ENCODE results near the gene DNAJB11.
"Not testable (repeated sequence)": the region's sequence is repeated elsewhere in the genome, so short reads cannot be mapped to it uniquely, and the experiment has no call there.

Gene DNAJB11

DNA sequence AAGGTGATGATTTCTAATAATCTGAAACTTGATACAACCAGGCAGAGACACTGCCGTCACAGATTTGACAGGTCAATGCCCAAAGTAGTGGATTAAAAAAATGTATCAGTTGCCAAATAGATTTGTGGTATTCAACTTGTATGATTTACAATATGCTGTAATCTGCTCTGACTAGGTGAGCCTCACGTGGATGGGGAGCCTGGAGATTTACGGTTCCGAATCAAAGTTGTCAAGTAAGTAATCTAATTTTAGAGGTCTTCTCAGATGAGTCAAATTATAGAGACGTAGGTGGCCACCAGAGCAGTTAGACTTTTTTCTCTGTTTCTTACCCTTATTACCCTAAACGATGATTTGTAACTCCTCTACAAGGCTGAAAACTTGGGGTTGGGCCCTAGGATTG lies 12.0 kb downstream of the DNAJB11 start:
- Histone ChIP-seq H3K36me3 (ENCODE audit: control insufficient read depth in 2 of 2, insufficient read depth in 2 of 2, low read length in 2 of 2) (peaks cover 60 to 80% of the 10 kb centered on the region in 2 donors), H3K27me3 (ENCODE audit: control insufficient read depth in 2 of 2, insufficient read depth in 2 of 2, low read length in 2 of 2) (no peaks in the 10 kb centered on the region), H3K27ac (ENCODE audit: low read depth in 2 of 2, low read length in 2 of 2) (no peak overlapping the region), H3K4me3 (ENCODE audit: low read length in 2 of 2) (no peak overlapping the region), H3K4me1 (ENCODE audit: control insufficient read depth in 2 of 2, insufficient read depth in 2 of 2, low read length in 2 of 2) (no peaks in the 10 kb centered on the region), H3K9ac (ENCODE audit: low read depth in 1 of 2, low read length in 2 of 2) (no peak overlapping the region), H3K9me3 (ENCODE audit: control insufficient read depth in 2 of 2, low read length in 2 of 2) (no peaks in the 10 kb centered on the region)

DNA sequence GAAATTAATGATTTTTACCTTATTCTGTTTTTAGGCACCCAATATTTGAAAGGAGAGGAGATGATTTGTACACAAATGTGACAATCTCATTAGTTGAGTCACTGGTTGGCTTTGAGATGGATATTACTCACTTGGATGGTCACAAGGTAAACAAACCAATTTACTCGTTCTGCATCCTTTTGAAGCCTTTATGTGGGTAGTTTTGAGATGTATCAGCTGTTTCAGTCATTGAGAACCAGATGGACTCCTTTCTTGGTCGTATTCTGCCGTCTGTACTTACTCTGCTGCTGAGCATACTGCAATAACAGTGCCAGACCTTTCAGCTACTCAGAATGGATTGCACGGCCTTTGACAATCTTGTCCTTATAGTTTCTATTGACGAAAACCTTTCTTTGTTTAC lies 13.3 kb downstream of the DNAJB11 start:
- H3K4me1 ChIP-seq (ENCODE audit: control insufficient read depth in 2 of 2, insufficient read depth in 2 of 2, low read length in 2 of 2), result no peaks in the 10 kb centered on the region
- H3K4me3 ChIP-seq (ENCODE audit: low read length in 2 of 2), result no peak overlapping the region
- H3K9me3 ChIP-seq (ENCODE audit: control insufficient read depth in 2 of 2, low read length in 2 of 2), result no peaks in the 10 kb centered on the region
- H3K27ac ChIP-seq (ENCODE audit: low read depth in 2 of 2, low read length in 2 of 2), result no peak overlapping the region
- H3K9ac ChIP-seq (ENCODE audit: low read depth in 1 of 2, low read length in 2 of 2), result no peak overlapping the region
- no peaks in the 10 kb centered on the region for H3K27me3 ChIP-seq (ENCODE audit: control insufficient read depth in 2 of 2, insufficient read depth in 2 of 2, low read length in 2 of 2)
- H3K36me3 ChIP-seq (ENCODE audit: control insufficient read depth in 2 of 2, insufficient read depth in 2 of 2, low read length in 2 of 2), result peaks cover 53 to 69% of the 10 kb centered on the region in 2 donors

DNA sequence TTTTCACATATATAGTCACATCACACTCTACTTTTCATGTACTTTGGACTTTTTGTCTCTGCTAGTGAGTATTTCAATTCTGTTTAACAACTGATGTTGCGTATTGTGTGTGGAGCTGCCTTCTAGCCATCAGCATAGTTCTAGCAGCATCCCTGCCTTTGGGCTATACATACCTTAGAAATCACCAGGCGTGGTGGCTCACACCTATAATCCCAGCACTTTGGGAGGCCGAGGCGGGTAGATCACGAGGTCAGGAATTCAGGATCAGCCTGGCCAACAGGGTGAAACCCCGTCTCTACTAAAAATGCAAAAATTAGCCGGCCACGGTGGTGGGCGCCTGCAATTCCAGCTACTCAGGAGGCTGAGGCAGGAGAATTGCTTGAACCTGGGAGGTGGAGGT lies 15.7 kb downstream of the DNAJB11 start:
- not testable (repeated sequence) for H3K27ac ChIP-seq (ENCODE audit: low read depth in 2 of 2, low read length in 2 of 2); H3K9me3 ChIP-seq (ENCODE audit: control insufficient read depth in 2 of 2, low read length in 2 of 2); H3K4me1 ChIP-seq (ENCODE audit: control insufficient read depth in 2 of 2, insufficient read depth in 2 of 2, low read length in 2 of 2); H3K27me3 ChIP-seq (ENCODE audit: control insufficient read depth in 2 of 2, insufficient read depth in 2 of 2, low read length in 2 of 2); H3K9ac ChIP-seq (ENCODE audit: low read depth in 1 of 2, low read length in 2 of 2); H3K4me3 ChIP-seq (ENCODE audit: low read length in 2 of 2)
- H3K36me3 ChIP-seq (ENCODE audit: control insufficient read depth in 2 of 2, insufficient read depth in 2 of 2, low read length in 2 of 2), result peaks cover 44 to 48% of the 10 kb centered on the region in 2 donors

DNA sequence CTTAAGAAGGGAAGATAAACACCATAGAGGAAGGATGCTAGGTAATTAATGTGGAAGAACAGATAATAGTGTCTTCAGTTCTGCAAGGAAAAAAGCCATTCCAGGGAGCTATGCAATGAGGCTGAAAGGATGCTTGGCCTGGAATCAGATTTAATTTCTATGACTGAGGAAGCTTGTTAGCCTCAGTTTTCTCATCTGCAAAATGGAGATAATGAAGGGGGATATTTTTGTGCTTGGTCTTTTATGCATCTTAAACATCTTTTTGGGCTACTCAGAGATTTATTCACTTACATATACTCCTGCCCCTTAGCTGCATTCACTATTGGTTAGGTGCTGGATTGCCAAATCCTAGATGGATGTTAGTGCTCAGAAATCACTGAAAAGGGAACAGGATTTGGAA lies 16.7 kb downstream of the DNAJB11 start:
- no peaks in the 10 kb centered on the region for H3K4me1 ChIP-seq (ENCODE audit: control insufficient read depth in 2 of 2, insufficient read depth in 2 of 2, low read length in 2 of 2)
- H3K4me3 ChIP-seq (ENCODE audit: low read length in 2 of 2), result no peak overlapping the region
- peaks cover 35 to 39% of the 10 kb centered on the region in 2 donors for H3K36me3 ChIP-seq (ENCODE audit: control insufficient read depth in 2 of 2, insufficient read depth in 2 of 2, low read length in 2 of 2)
- H3K27ac ChIP-seq (ENCODE audit: low read depth in 2 of 2, low read length in 2 of 2), result no peak overlapping the region
- no peak overlapping the region for H3K9ac ChIP-seq (ENCODE audit: low read depth in 1 of 2, low read length in 2 of 2)
- no peaks in the 10 kb centered on the region for H3K9me3 ChIP-seq (ENCODE audit: control insufficient read depth in 2 of 2, low read length in 2 of 2)
- no peaks in the 10 kb centered on the region for H3K27me3 ChIP-seq (ENCODE audit: control insufficient read depth in 2 of 2, insufficient read depth in 2 of 2, low read length in 2 of 2)

DNA sequence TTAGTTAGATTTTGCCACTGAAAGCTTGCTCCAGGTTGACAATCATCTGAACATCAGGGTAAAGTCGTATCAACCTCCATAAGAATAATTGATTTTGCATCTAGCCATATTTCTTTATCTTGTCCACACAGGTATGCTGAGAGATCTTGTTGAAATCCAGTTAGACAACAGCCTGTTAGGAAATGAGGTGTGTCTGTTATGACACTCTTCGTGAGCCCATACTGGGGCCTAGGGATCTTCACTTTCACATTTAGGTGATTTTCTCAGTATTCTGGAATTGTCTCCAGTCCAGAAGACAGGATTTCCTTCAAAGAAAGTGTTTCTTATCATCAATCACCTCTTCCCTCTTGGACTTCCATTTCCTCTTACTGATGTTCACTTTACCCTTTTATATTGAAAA lies 18.1 kb downstream of the DNAJB11 start:
- Histone ChIP-seq H3K27ac (ENCODE audit: low read depth in 2 of 2, low read length in 2 of 2) (no peak overlapping the region), H3K4me3 (ENCODE audit: low read length in 2 of 2) (no peak overlapping the region), H3K9ac (ENCODE audit: low read depth in 1 of 2, low read length in 2 of 2) (no peak overlapping the region), H3K9me3 (ENCODE audit: control insufficient read depth in 2 of 2, low read length in 2 of 2) (no peaks in the 10 kb centered on the region), H3K27me3 (ENCODE audit: control insufficient read depth in 2 of 2, insufficient read depth in 2 of 2, low read length in 2 of 2) (no peaks in the 10 kb centered on the region), H3K4me1 (ENCODE audit: control insufficient read depth in 2 of 2, insufficient read depth in 2 of 2, low read length in 2 of 2) (no peaks in the 10 kb centered on the region), H3K36me3 (ENCODE audit: control insufficient read depth in 2 of 2, insufficient read depth in 2 of 2, low read length in 2 of 2) (peaks cover 20 to 24% of the 10 kb centered on the region in 2 donors)

DNA sequence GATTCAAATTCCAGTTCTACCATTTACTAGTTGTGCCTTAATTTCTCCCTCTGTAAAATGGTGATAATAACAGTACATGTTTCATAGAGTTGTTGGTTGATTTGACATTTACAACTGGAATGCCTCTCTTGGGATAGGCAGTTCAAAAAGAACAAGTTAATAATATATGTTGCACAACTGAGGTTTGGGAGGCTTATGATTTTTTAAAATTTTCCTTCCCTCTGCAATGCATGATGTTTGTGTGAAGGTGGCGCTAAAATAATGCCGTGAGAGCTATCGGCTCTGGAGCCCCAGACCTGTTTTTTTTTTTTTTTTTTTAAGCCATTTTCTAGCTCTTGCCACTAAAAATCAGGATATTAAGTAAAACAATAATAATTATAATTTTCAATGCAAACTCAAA lies 18.6 kb downstream of the DNAJB11 start:
- H3K36me3 ChIP-seq (ENCODE audit: control insufficient read depth in 2 of 2, insufficient read depth in 2 of 2, low read length in 2 of 2), result peaks cover 15 to 19% of the 10 kb centered on the region in 2 donors
- no peak overlapping the region for H3K27ac ChIP-seq (ENCODE audit: low read depth in 2 of 2, low read length in 2 of 2)
- H3K9ac ChIP-seq (ENCODE audit: low read depth in 1 of 2, low read length in 2 of 2), result no peak overlapping the region
- no peaks in the 10 kb centered on the region for H3K9me3 ChIP-seq (ENCODE audit: control insufficient read depth in 2 of 2, low read length in 2 of 2)
- no peaks in the 10 kb centered on the region for H3K27me3 ChIP-seq (ENCODE audit: control insufficient read depth in 2 of 2, insufficient read depth in 2 of 2, low read length in 2 of 2)
- no peaks in the 10 kb centered on the region for H3K4me1 ChIP-seq (ENCODE audit: control insufficient read depth in 2 of 2, insufficient read depth in 2 of 2, low read length in 2 of 2)
- H3K4me3 ChIP-seq (ENCODE audit: low read length in 2 of 2), result no peak overlapping the region

DNA sequence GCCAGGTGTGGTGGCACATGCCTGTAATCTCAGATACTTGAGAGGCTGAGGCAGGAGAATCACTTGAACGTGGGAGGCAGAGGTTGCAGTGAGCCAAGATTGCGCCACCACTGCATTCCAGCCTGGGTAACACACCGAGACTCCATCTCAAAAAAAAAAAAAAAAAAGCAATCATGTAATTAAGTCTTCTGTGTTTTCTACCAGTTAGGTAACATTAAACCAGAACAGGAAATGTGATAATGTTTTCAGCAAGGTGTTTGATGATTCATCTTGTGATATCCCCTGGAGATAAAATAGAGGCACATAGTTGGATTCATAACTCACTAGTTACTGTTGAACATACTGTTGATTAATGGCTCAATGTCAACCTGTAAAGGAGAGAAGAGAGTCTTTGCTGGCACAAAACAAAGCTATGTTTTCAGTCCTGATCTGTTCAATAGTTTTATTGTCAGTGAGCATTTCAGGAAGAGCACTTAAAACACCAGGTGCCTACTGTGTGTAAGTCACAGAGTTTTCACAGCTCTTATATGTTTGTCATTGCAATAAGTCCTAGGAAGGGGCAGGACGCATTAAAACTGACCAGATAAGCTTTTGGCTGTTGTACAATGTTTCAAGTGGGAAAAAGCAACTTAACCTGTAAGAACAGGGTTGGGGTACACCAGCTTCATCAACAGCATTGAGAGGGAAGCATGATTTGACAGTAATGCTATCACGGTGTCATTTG lies 19.5 kb downstream of the DNAJB11 start:
- Histone ChIP-seq H3K9me3 (ENCODE audit: control insufficient read depth in 2 of 2, low read length in 2 of 2) (no peaks in the 10 kb centered on the region), H3K27ac (ENCODE audit: low read depth in 2 of 2, low read length in 2 of 2) (no peak overlapping the region), H3K4me1 (ENCODE audit: control insufficient read depth in 2 of 2, insufficient read depth in 2 of 2, low read length in 2 of 2) (no peaks in the 10 kb centered on the region), H3K36me3 (ENCODE audit: control insufficient read depth in 2 of 2, insufficient read depth in 2 of 2, low read length in 2 of 2) (peaks cover 7 to 10% of the 10 kb centered on the region in 2 donors), H3K9ac (ENCODE audit: low read depth in 1 of 2, low read length in 2 of 2) (no peak overlapping the region), H3K4me3 (ENCODE audit: low read length in 2 of 2) (no peak overlapping the region), H3K27me3 (ENCODE audit: control insufficient read depth in 2 of 2, insufficient read depth in 2 of 2, low read length in 2 of 2) (no peaks in the 10 kb centered on the region)

DNA sequence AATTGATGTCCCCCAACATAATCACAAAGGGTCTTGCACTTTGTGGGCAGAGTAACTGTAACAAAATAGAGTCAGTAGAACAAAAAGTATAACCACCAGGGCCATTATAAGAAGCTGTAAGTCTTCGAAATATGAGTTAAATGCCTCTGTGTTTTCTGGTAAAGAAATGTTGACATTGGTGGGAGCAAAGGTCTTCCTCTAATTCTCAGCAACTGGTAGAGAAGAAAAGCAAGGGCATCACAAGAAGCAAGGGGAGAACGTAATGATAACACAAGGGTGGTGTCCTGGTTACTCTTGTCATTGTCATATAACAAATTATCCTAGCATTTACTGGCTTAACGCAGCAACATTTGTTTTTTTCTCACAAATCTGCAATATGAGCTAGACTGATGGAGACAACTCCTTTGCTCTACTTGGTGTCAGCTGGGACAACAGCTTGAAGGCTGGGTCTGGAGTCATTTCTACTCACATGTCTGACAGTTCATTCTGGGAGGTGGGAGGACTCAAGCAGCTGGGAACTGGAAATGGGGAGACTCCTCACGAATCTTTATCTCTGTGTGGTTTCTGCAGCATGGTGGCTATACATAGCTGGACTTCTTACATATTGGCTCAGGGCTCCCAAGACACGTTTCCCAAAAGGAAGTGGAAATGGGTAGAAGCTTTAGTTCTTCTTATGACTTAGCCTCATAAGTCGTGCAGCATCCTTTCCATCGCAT lies 20.2 kb downstream of the DNAJB11 start:
- Histone ChIP-seq H3K36me3 (ENCODE audit: control insufficient read depth in 2 of 2, insufficient read depth in 2 of 2, low read length in 2 of 2) (peaks cover 4% of the 10 kb centered on the region in 2 donors), H3K4me1 (ENCODE audit: control insufficient read depth in 2 of 2, insufficient read depth in 2 of 2, low read length in 2 of 2) (no peaks in the 10 kb centered on the region), H3K9me3 (ENCODE audit: control insufficient read depth in 2 of 2, low read length in 2 of 2) (no peaks in the 10 kb centered on the region), H3K4me3 (ENCODE audit: low read length in 2 of 2) (no peak overlapping the region), H3K27ac (ENCODE audit: low read depth in 2 of 2, low read length in 2 of 2) (no peak overlapping the region), H3K9ac (ENCODE audit: low read depth in 1 of 2, low read length in 2 of 2) (no peak overlapping the region), H3K27me3 (ENCODE audit: control insufficient read depth in 2 of 2, insufficient read depth in 2 of 2, low read length in 2 of 2) (no peaks in the 10 kb centered on the region)

DNA sequence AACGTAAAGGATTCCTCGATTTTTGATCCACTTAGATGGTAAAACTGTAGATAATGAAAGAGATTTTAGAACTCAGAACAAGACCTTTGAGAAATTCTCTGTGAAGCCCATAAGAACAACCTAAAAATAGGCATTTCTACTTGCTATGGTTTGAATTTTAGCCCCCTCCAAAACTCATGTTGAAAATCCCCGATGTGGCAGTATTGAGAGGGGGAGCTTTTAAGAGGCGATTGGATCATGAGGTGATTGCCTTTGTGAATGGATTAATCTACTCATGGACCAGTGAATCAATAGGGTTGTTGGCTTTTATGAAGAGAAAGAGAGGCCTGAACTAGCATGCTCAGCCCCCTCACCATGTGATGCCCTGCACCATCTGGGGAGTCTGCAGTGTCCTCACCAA lies 22.2 kb downstream of the DNAJB11 start:
- H3K27ac ChIP-seq (ENCODE audit: low read depth in 2 of 2, low read length in 2 of 2), result no peak overlapping the region
- no peaks in the 10 kb centered on the region for H3K27me3 ChIP-seq (ENCODE audit: control insufficient read depth in 2 of 2, insufficient read depth in 2 of 2, low read length in 2 of 2)

DNA sequence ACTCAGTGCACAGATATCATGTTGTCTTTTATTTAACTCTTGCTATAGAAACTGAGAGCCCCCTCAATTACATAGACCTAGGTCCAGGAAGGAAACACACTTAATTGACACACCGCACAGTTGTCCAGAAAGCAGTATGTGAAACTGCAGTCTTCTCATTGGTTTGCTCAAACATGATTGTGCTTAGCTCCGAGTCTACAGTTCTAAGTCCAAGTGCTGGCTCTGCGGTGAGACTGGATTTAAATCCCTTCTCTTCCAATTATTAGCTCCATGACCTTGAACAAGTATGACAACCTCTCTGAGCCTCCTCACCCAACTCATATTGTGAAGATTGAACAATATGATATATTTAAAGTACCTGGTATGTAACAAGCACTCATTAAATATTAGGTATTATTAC lies 23.3 kb downstream of the DNAJB11 start:
- H3K36me3 ChIP-seq (ENCODE audit: control insufficient read depth in 2 of 2, insufficient read depth in 2 of 2, low read length in 2 of 2), result no peaks in the 10 kb centered on the region
- no peak overlapping the region for H3K9ac ChIP-seq (ENCODE audit: low read depth in 1 of 2, low read length in 2 of 2)
- H3K4me3 ChIP-seq (ENCODE audit: low read length in 2 of 2), result no peak overlapping the region
- no peak overlapping the region for H3K27ac ChIP-seq (ENCODE audit: low read depth in 2 of 2, low read length in 2 of 2)
- no peaks in the 10 kb centered on the region for H3K27me3 ChIP-seq (ENCODE audit: control insufficient read depth in 2 of 2, insufficient read depth in 2 of 2, low read length in 2 of 2)
- H3K9me3 ChIP-seq (ENCODE audit: control insufficient read depth in 2 of 2, low read length in 2 of 2), result no peaks in the 10 kb centered on the region
- H3K4me1 ChIP-seq (ENCODE audit: control insufficient read depth in 2 of 2, insufficient read depth in 2 of 2, low read length in 2 of 2), result no peaks in the 10 kb centered on the region

More for the DNA sequence above, 22.2 kb downstream of the DNAJB11 start:
- Histone ChIP-seq H3K4me1 (ENCODE audit: control insufficient read depth in 2 of 2, insufficient read depth in 2 of 2, low read length in 2 of 2) (no peaks in the 10 kb centered on the region), H3K4me3 (ENCODE audit: low read length in 2 of 2) (no peak overlapping the region), H3K9ac (ENCODE audit: low read depth in 1 of 2, low read length in 2 of 2) (no peak overlapping the region), H3K9me3 (ENCODE audit: control insufficient read depth in 2 of 2, low read length in 2 of 2) (no peaks in the 10 kb centered on the region), H3K36me3 (ENCODE audit: control insufficient read depth in 2 of 2, insufficient read depth in 2 of 2, low read length in 2 of 2) (no peaks in the 10 kb centered on the region)
